ENCODE data around the gene ELAVL2.

ELAVL2 gene

GRCh38 chr9:23658376-23659258 is 167.4 kb downstream of the ELAVL2 start:
- DNase-seq: no peak

GRCh38 chr9:23651051-23651450 is 175.0 kb downstream of the ELAVL2 start:
- DNase-seq: no peak

GRCh38 chr9:23648651-23649050 is 177.4 kb downstream of the ELAVL2 start:
- no peak for DNase-seq

- DNase-seq: no peak
Measured at GRCh38 chr9:23644896-23645295, 181.1 kb downstream of the ELAVL2 start.

- no peak for DNase-seq
Measured at GRCh38 chr9:23644326-23644725, 181.7 kb downstream of the ELAVL2 start.

- no peak for DNase-seq
Measured at GRCh38 chr9:23643656-23644258, 182.3 kb downstream of the ELAVL2 start.
